Endothelial cell of umbilical vein (primary cell): ENCODE results near the gene SYT8. TPM values are rescaled to one million over a fixed set of nuclear protein-coding genes. Genes with fewer than 3 reads are reported as not detected.

ENCODE experiments used
- BruUV-seq: library from RNA; stranded (reverse); fragments of 400-500 nt; replicated peaks from 2 replicates; lab custom pipeline; 2021; lab: Mats Ljungman, UMichigan
- CTCF ChIA-PET: fragments of 300-600, 350-600 bp; sonication (Branson Sonifier 250); formaldehyde crosslinking; loops from one replicate; lab custom pipeline; 2021; ENCODE audit warnings: antibody characterized with exemption, inconsistent platforms; lab: Charles Lee
- POLR2A ChIA-PET: fragments of 300-600, 350-600 bp; sonication (Branson Sonifier 250); formaldehyde crosslinking; loops from one replicate; lab custom pipeline; 2021; ENCODE audit warnings: antibody characterized with exemption, inconsistent platforms; lab: Charles Lee
- DNase-seq: peaks from one replicate; pipeline ENCODE4 v3.0.0-alpha.2; 2011; ENCODE audit warnings: low read depth, low spot score
- FAIRE-seq: peaks from 2 replicates; lab custom pipeline; 2011; peaks lifted over from hg19 to GRCh38; lab: Jason Lieb, UNC
- H2AFZ ChIP-seq: 2 replicates; pipeline ENCODE4 v1.6.0; 2012; ENCODE audit warnings: low read depth, low read length, control low read depth, inconsistent platforms
- H3K27ac ChIP-seq: 2 replicates; pipeline ENCODE4 v1.5.1; 2011; ENCODE audit warnings: low read depth, mild to moderate bottlenecking, control low read depth, low read length, moderate library complexity; ENCODE audit not compliant: insufficient read depth
- H3K27me3 ChIP-seq, 2 experiments: 2 replicates each; pipeline versions ENCODE4 v1.6.0 to v1.6.1; 2011; ENCODE audit warnings: low read length in 2 of 2, mixed read lengths in 1 of 2; ENCODE audit not compliant: control insufficient read depth in 2 of 2, insufficient read depth in 2 of 2
- H3K36me3 ChIP-seq, 2 experiments: 2 replicates in 1 of 2; 3 replicates in 1 of 2; pipeline ENCODE4 v1.5.1; 2011; ENCODE audit warnings: low read length in 2 of 2, mild to moderate bottlenecking in 1 of 2, moderate library complexity in 1 of 2; ENCODE audit not compliant: control insufficient read depth in 2 of 2, insufficient read depth in 2 of 2; ENCODE audit errors: extremely low read depth in 1 of 2
- H3K4me1 ChIP-seq: 3 replicates; pipeline ENCODE4 v1.5.1; 2011; ENCODE audit warnings: mild to moderate bottlenecking, low read length; ENCODE audit not compliant: control insufficient read depth, insufficient read depth; ENCODE audit errors: extremely low read depth
- H3K4me2 ChIP-seq: 2 replicates; pipeline ENCODE4 v1.6.1; 2011; ENCODE audit warnings: low read length, control low read depth, mixed read lengths; ENCODE audit not compliant: insufficient read depth
- H3K4me3 ChIP-seq, 3 experiments: fragments of 200-600 bp in 1 of 3; sonication (generic), shearing (Covaris generic) in 1 of 3; replicated peaks in 1 of 3; 2 replicates each; pipeline ENCODE4 v1.5.1; 2011 to 2016; ENCODE audit warnings: control low read depth in 3 of 3, low read length in 3 of 3, mild to moderate bottlenecking in 2 of 3, inconsistent platforms in 1 of 3, low read depth in 1 of 3, moderate library complexity in 1 of 3; ENCODE audit not compliant: insufficient read depth in 1 of 3
- H3K79me2 ChIP-seq: 2 replicates; pipeline ENCODE4 v1.6.0; 2012; ENCODE audit warnings: low read length, inconsistent platforms; ENCODE audit not compliant: control insufficient read depth, insufficient read depth
- H3K9ac ChIP-seq: replicated peaks from 2 replicates; pipeline ENCODE3; 2011; ENCODE audit warnings: low read length, control low read depth; ENCODE audit not compliant: insufficient read depth; ENCODE audit errors: extremely low read depth
- H3K9me1 ChIP-seq: replicated peaks from 3 replicates; pipeline ENCODE4 v1.6.0; 2011; ENCODE audit warnings: mild to moderate bottlenecking, low read length; ENCODE audit not compliant: control insufficient read depth, insufficient read depth; ENCODE audit errors: extremely low read depth
- H3K9me3 ChIP-seq: replicated peaks from 2 replicates; pipeline ENCODE4 v1.5.1; 2012; ENCODE audit warnings: low read length, inconsistent platforms; ENCODE audit not compliant: control insufficient read depth, insufficient read depth
- H4K20me1 ChIP-seq: replicated peaks from 2 replicates; pipeline ENCODE3; 2011; ENCODE audit warnings: mild to moderate bottlenecking, low read length; ENCODE audit not compliant: control insufficient read depth, insufficient read depth; ENCODE audit errors: extremely low read depth
- EZH2 ChIP-seq: IDR thresholded peaks from 2 replicates; pipeline ENCODE4 v1.6.1; 2012; ENCODE audit warnings: borderline replicate concordance, low read depth, mild to moderate bottlenecking, moderate library complexity, low read length, inconsistent platforms; ENCODE audit not compliant: severe bottlenecking
- FOS ChIP-seq: IDR thresholded peaks from 2 replicates; pipeline ENCODE4 v1.6.1; 2011; ENCODE audit warnings: mild to moderate bottlenecking, low read length, moderate library complexity, borderline replicate concordance; ENCODE audit not compliant: insufficient read depth
- GATA2 ChIP-seq: IDR thresholded peaks from 2 replicates; pipeline ENCODE4 v1.7.0; 2011; ENCODE audit warnings: low read depth, mild to moderate bottlenecking, moderate library complexity, mixed read lengths, low read length; ENCODE audit not compliant: insufficient read length, insufficient read depth
- JUN ChIP-seq: IDR thresholded peaks from 2 replicates; pipeline ENCODE4 v1.6.1; 2011; ENCODE audit warnings: borderline replicate concordance, low read depth; ENCODE audit not compliant: insufficient read length, insufficient read depth
- MYC ChIP-seq: IDR thresholded peaks from one replicate; pipeline ENCODE4 v1.6.1; 2011; ENCODE audit warnings: mild to moderate bottlenecking, low read depth, low read length
- POLR2A ChIP-seq: IDR thresholded peaks from 2 replicates; pipeline ENCODE4 v1.6.1; 2012; ENCODE audit warnings: low read depth, mild to moderate bottlenecking, control low read depth, low read length
- POLR2AphosphoS5 ChIP-seq: IDR thresholded peaks from 2 replicates; pipeline ENCODE4 v1.6.1; 2012; ENCODE audit warnings: low read depth, mild to moderate bottlenecking, control low read depth, low read length, moderate library complexity; ENCODE audit not compliant: insufficient read depth
- dilution Hi-C: fragments of 300-500 bp; cut with MboI; formaldehyde crosslinking; loops from one replicate; pipeline ENCODE4 v1.15.0; 2019; ENCODE audit warnings: low sequenced_read_pairs; ENCODE audit not compliant: extremely low pct_ligation_motif_present
- intact Hi-C: fragments of 100-400 bp; cut with micrococcal nuclease; formaldehyde crosslinking; loops from one replicate; pipeline ENCODE4 v1.10.0; 2022
- polyA plus RNA-seq, 4 experiments: library from polyadenylated mRNA; depleted of rRNA in 3 of 4; stranded (reverse) in 3 of 4; unstranded in 1 of 4; fragments of >200 nt; gene quantifications; 2 replicates each; pipeline versions ENCODE4 v1.2.1 to v1.2.3, GENCODE V29; 2011 to 2012; ENCODE audit warnings: missing spikeins in 1 of 4
- total RNA-seq: library from RNA; stranded (reverse); gene quantifications from 2 replicates; pipeline ENCODE4 v1.2.3, GENCODE V29; 2021
- TF ChIP-seq, protein P1 (sequence below): IDR thresholded peaks from 2 replicates; pipeline ENCODE4 v1.6.1; 2011; ENCODE audit not compliant: insufficient read depth, insufficient read length
- TF ChIP-seq, protein P2 (sequence below), 2 donors: IDR thresholded peaks; 1 replicate in 1 of 2; 2 replicates in 1 of 2; pipeline ENCODE4 v1.5.1; 2011; ENCODE audit warnings: low read length in 2 of 2, mild to moderate bottlenecking in 2 of 2, moderate library complexity in 2 of 2, control low read depth in 1 of 2, inconsistent platforms in 1 of 2, low read depth in 1 of 2; ENCODE audit not compliant: insufficient read depth in 1 of 2; ENCODE audit errors: extremely low read depth in 1 of 2

SYT8 gene
- total and polyA plus RNA-seq, 2 donors (not counting 3 experiments of a cell fraction or from before 2014, with no cell fraction given) = not detected

DNA sequence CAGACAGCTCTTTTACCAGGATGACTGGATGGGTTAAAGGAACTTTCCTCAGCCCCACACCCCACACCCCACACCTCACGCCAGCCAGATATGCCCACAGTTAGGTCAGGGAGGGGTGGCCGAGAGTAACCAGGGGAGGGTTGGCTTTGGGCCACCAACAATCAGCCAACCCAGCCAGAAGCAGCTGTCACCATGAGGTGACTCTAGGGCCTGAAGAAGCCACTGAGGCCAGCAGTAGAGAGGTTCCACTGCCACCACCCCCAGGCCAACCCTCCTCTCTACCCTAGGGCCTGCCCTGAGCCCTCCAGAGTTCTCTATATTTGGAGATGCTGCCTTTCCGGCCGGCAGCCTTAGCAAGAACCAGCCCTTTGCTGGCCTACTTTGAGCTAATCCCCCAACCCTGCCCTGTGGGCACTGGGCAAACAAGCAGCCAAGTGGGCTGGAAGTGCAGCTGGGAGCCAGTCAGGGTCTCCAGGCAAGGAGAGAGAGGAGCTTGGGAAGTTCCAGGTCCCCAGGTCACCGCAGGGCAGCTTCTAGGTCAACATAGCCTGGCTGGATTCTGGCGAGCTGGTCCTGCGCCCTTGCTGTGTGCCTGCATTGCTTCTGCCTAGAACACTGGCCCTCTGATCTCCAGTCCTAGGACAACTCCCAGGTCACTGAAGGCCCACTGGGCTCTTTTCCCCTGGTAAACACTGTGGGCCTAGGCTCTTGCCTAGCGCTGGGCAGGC is 12.0 kb upstream of the SYT8 start:
- CTCF ChIA-PET = interaction anchor here (1.7 to 2.0 kb wide), 3 partner anchors 10 to 170 kb away, joined by 7 to 15 read pairs (median 8); no protein-coding TSS in a partner anchor
- FAIRE-seq = no peak

DNA sequence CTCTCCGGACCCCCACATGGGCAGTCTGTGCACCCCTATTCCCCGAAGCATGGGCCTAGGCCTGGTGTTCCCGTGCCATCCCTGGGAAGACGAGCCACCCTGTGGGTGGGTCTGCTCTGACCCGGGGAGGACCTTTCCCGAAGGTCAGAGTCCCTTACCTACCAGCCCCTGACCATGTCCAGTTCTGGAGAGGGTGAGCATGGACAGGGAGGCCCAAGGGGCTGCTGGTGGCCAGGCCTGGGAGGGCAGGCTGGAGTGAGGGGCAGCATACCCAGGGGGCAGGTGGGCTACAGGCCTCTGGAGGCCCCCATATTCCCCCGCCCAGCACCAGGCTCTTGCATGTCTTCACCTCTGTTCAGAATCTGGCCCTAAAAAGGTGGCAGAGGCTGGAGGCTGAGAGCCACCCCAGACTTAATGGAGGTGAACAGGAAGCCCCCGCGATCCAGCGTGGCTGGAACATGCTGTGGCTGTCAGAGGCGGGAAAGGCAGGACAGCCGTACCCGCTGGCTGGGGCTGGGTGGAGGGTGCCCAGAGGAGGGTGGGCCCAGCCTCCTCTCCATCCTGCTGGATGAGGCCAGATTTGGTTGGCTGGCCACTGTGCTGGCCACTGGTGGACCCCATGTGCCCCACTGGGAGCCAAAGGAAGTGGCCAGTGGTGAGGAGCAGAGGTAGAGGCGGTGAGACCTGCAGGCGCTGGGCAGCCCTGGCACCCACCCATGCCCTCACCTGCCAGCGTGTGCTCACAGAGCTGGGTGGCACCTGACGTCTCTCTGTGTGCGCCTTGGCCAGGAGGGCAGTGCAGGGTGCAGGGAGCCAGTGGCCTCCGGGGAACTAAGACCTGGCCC is 11.2 kb upstream of the SYT8 start:
- H3K4me2 ChIP-seq = no peak overlapping the region
- H3K27me3 ChIP-seq = no peaks in the 10 kb centered on the region
- FAIRE-seq (no peak), DNase-seq (no peak)
- no peaks in the 10 kb centered on the region for H3K36me3 ChIP-seq
- CTCF ChIA-PET = interaction anchor here (0.9 to 2.0 kb wide), 5 partner anchors 9 to 171 kb away, joined by 3 to 15 read pairs (median 7); no protein-coding TSS in a partner anchor
- peaks cover 3% of the 10 kb centered on the region for H3K4me1 ChIP-seq
- H3K9ac ChIP-seq = no peak overlapping the region
- no peaks in the 10 kb centered on the region for H3K9me3 ChIP-seq
- POLR2A ChIA-PET = no interaction called here
- TF ChIP-seq FOS = no peak
- no peak for TF ChIP-seq JUN
- TF ChIP-seq POLR2A = no peak
- TF ChIP-seq, protein P1, sequence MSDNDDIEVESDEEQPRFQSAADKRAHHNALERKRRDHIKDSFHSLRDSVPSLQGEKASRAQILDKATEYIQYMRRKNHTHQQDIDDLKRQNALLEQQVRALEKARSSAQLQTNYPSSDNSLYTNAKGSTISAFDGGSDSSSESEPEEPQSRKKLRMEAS = no peak
- no peak for TF ChIP-seq MYC
- TF ChIP-seq EZH2 = no peak
- TF ChIP-seq GATA2 = no peak
- TF ChIP-seq, protein P2, sequence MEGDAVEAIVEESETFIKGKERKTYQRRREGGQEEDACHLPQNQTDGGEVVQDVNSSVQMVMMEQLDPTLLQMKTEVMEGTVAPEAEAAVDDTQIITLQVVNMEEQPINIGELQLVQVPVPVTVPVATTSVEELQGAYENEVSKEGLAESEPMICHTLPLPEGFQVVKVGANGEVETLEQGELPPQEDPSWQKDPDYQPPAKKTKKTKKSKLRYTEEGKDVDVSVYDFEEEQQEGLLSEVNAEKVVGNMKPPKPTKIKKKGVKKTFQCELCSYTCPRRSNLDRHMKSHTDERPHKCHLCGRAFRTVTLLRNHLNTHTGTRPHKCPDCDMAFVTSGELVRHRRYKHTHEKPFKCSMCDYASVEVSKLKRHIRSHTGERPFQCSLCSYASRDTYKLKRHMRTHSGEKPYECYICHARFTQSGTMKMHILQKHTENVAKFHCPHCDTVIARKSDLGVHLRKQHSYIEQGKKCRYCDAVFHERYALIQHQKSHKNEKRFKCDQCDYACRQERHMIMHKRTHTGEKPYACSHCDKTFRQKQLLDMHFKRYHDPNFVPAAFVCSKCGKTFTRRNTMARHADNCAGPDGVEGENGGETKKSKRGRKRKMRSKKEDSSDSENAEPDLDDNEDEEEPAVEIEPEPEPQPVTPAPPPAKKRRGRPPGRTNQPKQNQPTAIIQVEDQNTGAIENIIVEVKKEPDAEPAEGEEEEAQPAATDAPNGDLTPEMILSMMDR (IDR thresholded peaks at IDR 0.05; ENCODE audit: extremely low read depth in 1 of 2, insufficient read depth in 1 of 2, low read depth in 1 of 2, low read length in 2 of 2) = no peak
- no peak for TF ChIP-seq POLR2AphosphoS5
- H3K79me2 ChIP-seq = no peaks in the 10 kb centered on the region
- dilution Hi-C loops (no loop called here), intact Hi-C loops (no loop called here)
- no TSS peak for BruUV-seq
- no peak overlapping the region for H3K4me3 ChIP-seq
- no peaks in the 10 kb centered on the region for H4K20me1 ChIP-seq
- H3K27ac ChIP-seq = no peak overlapping the region
- H3K9me1 ChIP-seq = no peaks in the 10 kb centered on the region
- no peak overlapping the region for H2AFZ ChIP-seq

More for the DNA sequence above, 12.0 kb upstream of the SYT8 start:
- no peaks in the 10 kb centered on the region for H3K27me3 ChIP-seq
- H3K27ac ChIP-seq = no peak overlapping the region
- TF ChIP-seq POLR2A = no peak
- no peak for TF ChIP-seq EZH2
- POLR2A ChIA-PET = no interaction called here
- H3K4me2 ChIP-seq = no peak overlapping the region
- no peaks in the 10 kb centered on the region for H3K9me3 ChIP-seq
- H3K9ac ChIP-seq = no peak overlapping the region
- H3K9me1 ChIP-seq = no peaks in the 10 kb centered on the region
- H4K20me1 ChIP-seq = no peaks in the 10 kb centered on the region
- H3K4me1 ChIP-seq = peaks cover 3% of the 10 kb centered on the region
- no peak overlapping the region for H2AFZ ChIP-seq
- no peaks in the 10 kb centered on the region for H3K36me3 ChIP-seq
- intact Hi-C loops (no loop called here), dilution Hi-C loops (no loop called here)
- no peaks in the 10 kb centered on the region for H3K79me2 ChIP-seq
- no TSS peak for BruUV-seq
- no peak for DNase-seq
- no peak overlapping the region for H3K4me3 ChIP-seq
